ENCODE results near the gene CALML3.

- TF ChIP-seq CTCF (IDR thresholded peaks at IDR 0.05) (no peak), POLR2A (IDR thresholded peaks at IDR 0.05) (no peak)
Measured at GRCh38 chr10:5524641-5525560, at the start of gene CALML3.
